Stimulated activated CD4-positive, alpha-beta T cell treated with anti-CD3 and anti-CD28 coated beads, Interleukin-12 subunit alpha, Interleukin-12 subunit beta, amount 100 ng/mL, for 4 hours (primary cell): ENCODE results near the gene C6orf132.
A peak's percentile ranks its signal among the peaks of the same experiment; 100 is the strongest.

Experiments
- DNase-seq: peaks from one replicate; pipeline ENCODE4 v3.0.0-alpha.2; 2020

C6orf132 gene

GRCh38 chr6:42104095-42104803 is 38.2 kb downstream of the C6orf132 start:
- peak; percentile 71 for DNase-seq

DNA sequence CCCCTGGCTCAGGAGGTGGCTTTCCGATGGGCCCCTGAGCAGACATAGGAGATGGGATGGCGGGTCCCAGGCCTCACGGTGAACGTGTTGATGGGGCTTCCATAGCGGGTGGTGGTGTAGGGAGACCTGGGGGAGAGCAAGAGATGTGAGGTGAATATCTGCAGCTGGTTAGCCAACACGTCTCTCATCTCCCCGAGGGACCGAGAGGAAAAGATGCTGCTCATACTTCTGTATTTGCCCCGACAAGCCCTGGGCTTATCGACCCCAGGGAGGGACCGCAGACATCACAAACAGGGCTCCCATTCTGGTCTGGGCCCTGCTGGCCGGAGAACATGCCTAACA is 38.7 kb downstream of the C6orf132 start:
- DNase-seq = no peak

DNA sequence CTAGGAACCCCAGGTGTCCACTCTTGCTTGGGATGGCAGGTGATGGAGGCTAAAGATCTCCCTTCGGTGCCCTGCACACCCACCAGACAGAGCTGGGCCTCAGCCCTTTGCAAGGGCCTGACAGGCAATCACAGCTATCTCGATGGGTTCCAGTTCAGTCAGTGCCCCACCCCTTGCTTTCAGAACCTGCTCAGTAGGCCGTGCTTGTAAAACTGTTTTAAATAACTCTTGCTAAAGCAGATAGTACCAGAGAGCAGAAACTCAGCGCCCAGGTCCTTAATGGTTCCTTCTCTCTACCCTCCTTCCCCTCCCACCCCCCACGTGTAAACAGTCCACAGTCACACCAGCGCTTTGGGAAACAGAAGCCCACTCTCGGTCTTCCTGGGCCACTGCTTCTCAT is 39.2 kb downstream of the C6orf132 start:
- DNase-seq = no peak

DNA sequence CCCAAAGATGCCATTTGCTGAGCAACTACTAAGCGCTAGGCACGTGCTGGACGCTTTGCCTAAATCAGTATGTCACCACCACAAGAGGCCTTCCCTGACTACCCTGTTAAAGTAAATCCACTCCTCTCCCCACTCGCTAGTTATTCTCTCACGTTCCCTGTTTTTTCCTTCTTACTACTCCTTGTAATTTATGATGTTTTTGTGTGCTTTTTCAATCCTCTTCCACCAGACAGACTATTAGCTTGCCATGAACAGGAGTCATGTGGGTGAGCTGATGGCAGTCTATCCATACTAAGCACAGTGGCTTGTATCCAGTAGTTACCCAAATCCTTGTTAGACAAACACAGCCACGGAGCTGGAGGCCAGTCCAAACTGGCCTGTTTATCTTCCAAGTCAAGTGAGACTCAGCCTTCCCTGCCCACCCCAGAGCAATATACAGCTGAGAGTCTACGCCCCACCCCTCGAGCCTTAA is 41.2 kb downstream of the C6orf132 start:
- no peak for DNase-seq

- no peak for DNase-seq
Observed at GRCh38 chr6:42100029-42100901, 42.2 kb downstream of the C6orf132 start.

- no peak for DNase-seq
Observed at GRCh38 chr6:42099340-42100028, 42.9 kb downstream of the C6orf132 start.

- DNase-seq = no peak
Observed at GRCh38 chr6:42095776-42096541, 46.5 kb downstream of the C6orf132 start.

GRCh38 chr6:42095094-42095493 is 47.3 kb downstream of the C6orf132 start:
- no peak for DNase-seq

DNA sequence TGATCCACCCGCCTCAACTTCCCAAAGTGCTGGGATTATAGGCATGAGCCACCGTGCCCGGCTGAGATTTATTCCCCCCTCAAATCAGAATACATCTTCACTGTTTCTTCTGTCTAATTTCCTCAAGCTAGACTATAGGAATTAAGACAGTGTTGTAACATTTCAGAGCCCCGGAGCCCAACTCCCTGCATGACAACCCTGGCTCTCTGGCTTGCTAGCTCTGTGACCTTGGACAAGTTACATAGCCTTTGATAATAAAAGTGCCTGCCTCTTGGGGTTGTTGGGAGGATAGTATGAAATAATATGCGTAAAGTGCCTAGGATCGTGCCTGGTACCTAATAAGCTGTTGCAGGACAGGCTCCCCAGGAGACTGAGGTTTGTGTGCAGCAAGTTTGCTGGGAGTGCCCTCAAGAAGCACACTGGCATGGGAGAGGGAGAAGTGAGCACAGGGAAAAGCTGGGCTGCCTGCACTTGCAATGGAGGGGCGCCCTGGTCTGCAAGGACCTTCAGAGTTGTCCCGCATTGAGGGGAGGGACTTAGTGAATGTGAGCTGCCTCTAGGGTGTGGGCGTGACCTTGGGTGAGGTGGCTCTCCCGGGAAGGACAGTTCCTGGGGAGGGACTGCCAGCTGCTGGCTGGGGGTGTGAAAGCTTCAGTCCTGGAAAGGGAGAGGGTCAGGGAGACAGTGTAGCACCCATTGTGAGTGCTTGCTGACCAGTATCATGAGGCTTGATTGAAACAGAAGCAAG is 48.7 kb downstream of the C6orf132 start:
- no peak for DNase-seq

- no peak for DNase-seq
Observed at GRCh38 chr6:42091718-42092023, 50.7 kb downstream of the C6orf132 start.

GRCh38 chr6:42090819-42091717 is 51.4 kb downstream of the C6orf132 start:
- no peak for DNase-seq

DNA sequence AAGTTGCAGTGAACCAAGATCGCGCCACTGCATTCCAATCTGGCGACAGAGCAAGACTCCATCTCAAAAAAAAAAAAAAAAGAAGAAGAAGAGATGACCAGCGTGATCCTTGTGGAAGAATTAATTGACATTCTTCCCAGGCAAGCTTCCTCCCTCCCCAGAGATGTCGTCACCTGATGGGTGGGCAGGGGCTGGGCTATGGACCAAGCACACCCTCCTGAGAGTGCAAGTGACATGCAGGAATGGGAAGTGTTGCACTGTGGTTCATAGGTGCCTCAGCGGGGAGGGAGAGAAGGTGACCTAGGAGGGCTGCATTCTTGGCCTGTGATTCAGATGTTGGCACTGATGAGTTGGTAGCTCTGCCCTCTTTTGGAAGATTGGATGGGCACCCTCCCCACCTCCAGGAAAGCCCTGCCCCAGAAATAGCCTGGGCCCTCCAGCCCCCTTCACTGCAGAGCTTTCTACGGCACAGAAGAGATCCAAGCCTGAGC is 54.3 kb downstream of the C6orf132 start:
- no peak for DNase-seq

DNA sequence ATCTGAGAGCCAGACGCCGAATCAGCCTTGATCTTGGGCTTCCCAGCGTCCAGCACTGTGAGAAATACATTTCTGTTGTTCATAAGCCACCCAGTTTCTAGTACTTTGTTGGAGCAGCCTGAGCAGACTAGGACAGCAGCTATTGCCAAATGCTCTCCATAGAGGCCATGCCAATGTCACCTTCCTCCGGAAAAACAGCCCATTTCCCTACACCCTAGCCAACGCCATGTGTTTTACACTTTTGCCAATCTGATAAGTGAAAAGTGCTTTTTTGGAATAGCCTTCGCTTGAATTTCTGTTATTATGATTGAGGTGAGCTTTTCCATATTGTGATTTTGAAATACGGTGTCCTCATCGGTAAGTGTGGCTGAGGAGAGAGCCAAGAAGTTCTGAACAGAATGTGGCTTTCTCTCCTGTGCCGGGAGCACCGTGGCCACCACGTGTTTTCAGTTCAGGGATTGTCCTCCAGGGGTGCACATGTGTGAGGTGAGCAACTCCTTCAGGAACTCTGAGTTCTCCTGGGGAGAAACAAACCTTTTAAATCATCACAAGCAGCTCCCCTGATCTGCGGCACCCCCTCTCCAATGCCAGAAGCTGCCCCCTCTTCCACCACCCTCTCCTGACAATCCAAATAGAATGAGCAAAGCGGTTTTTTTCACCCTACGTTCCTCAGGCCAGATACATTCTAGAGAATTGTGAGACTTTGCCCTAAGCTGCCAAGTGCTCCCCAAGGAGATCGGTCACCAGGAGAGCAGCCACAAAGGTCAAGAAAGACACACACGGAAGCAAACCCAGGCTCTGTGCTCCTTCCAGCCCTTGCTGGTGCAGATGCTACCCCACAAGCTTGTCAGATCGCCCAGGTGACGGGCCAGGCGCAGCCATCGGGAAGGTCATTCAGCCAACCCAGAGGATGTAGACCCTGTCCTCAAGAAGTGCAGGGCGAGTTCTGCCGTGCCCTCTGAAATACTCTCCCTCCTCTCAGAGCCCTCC is 56.1 kb downstream of the C6orf132 start:
- DNase-seq = no peak

- no peak for DNase-seq
Observed at GRCh38 chr6:42084889-42085288, 57.5 kb downstream of the C6orf132 start.

- DNase-seq = no peak
Observed at GRCh38 chr6:42083530-42083929, 58.9 kb downstream of the C6orf132 start.

GRCh38 chr6:42079941-42080464 is 62.4 kb downstream of the C6orf132 start:
- DNase-seq = no peak

GRCh38 chr6:42078386-42078785 is 64.0 kb downstream of the C6orf132 start:
- no peak for DNase-seq

DNA sequence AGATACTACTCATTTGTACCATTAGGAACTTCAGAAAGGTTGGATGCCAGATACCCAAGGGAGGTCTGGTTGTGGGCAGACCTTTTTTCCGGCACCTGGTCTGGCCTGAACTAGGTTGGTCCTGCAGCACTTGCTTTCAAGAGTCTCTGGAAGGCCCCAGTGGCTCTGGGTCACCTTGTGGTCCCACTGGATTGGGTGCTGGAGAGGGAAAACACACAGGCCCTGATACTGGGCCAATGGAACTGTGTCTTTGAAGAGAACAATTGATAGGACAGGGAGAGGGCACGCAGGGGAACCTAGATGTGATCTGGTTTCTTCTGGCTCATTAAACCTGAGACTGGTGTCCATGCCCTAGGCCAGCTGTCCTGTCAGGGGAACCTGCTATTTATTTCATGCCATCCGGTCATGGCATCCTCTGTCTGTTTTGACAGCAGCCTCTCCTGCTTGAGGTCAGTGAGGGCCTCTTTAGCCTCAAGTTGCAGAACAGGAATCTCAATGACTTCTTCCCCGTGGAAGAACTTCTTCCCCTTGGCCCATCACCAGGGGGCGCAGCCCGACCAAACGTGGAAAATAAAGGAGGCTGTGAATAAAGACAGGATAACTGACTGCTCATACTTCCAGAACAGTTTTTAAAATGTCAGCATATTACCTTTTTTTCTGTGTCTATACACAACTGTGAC is 67.1 kb downstream of the C6orf132 start:
- DNase-seq = peak; percentile 56

DNA sequence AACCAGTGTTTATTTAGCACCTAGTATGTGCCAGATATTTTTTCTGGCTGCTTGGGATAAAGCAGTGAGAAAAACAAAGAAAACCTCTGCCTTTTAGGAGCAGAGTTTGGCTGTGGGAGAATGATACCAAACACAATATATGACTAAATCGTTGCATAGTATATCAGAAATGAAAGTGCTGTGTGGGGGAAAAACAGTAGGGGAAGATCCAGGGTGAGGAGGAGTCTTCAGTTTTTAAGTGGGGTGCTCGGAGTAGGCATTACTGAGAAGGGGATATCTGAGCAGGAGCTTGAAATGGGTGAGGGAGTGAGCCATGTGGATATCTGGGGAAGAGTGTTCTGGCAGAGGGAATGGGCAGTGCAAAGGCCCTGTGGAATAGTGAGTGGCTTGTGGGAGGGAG is 69.1 kb downstream of the C6orf132 start:
- no peak for DNase-seq
